Common myeloid progenitor, CD34-positive (primary cell): ENCODE data around the gene KAZN.
A peak's percentile ranks its signal among the peaks of the same experiment; 100 is the strongest.

Experiments
- CTCF ChIA-PET: fragments of 350-600 bp; sonication (Branson Sonifier 250); formaldehyde crosslinking; loops from one replicate; lab custom pipeline; 2021; ENCODE audit warnings: antibody characterized with exemption; lab: Charles Lee
- POLR2A ChIA-PET: fragments of 350-600 bp; sonication (Branson Sonifier 250); formaldehyde crosslinking; loops from one replicate; lab custom pipeline; 2021; ENCODE audit warnings: antibody characterized with exemption; lab: Charles Lee
- DNase-seq, 3 donors: peaks; one replicate each; pipeline versions ENCODE4 v3.0.0 to v3.0.0-alpha.2; 2013
- H3K27ac ChIP-seq, 2 experiments: 1 replicate in 1 of 2; 2 replicates in 1 of 2; pipeline ENCODE4 v1.7.0; 2013; ENCODE audit warnings: inconsistent platforms in 2 of 2, low read length in 2 of 2, mild to moderate bottlenecking in 2 of 2, low read depth in 1 of 2, moderate library complexity in 1 of 2; ENCODE audit not compliant: severe bottlenecking in 2 of 2, insufficient read depth in 1 of 2, poor library complexity in 1 of 2
- H3K27me3 ChIP-seq, 5 experiments: replicated peaks in 2 of 5; 1 replicate in 3 of 5; 2 replicates in 2 of 5; pipeline versions ENCODE4 v1.6.1 to v1.7.0; 2013; ENCODE audit warnings: low read length in 4 of 5, mild to moderate bottlenecking in 2 of 5, moderate library complexity in 2 of 5, inconsistent platforms in 1 of 5; ENCODE audit not compliant: insufficient read depth in 5 of 5, control insufficient read depth in 4 of 5
- H3K36me3 ChIP-seq, 4 experiments: 1 replicate in 2 of 4; 2 replicates in 2 of 4; pipeline versions ENCODE4 v1.6.1 to v1.7.0; 2013; ENCODE audit warnings: low read length in 3 of 4, control low read depth in 1 of 4, mild to moderate bottlenecking in 1 of 4; ENCODE audit not compliant: control insufficient read depth in 4 of 4, insufficient read depth in 4 of 4
- H3K4me1 ChIP-seq, 4 experiments: 1 replicate in 3 of 4; 2 replicates in 1 of 4; pipeline versions ENCODE4 v1.6.1 to v1.7.1; 2013; ENCODE audit warnings: low read length in 3 of 4, mild to moderate bottlenecking in 3 of 4, control low read depth in 1 of 4, inconsistent platforms in 1 of 4, moderate library complexity in 1 of 4; ENCODE audit not compliant: control insufficient read depth in 4 of 4, insufficient read depth in 4 of 4; ENCODE audit errors: control extremely low read depth in 1 of 4
- H3K4me3 ChIP-seq, 7 experiments: 1 replicate in 4 of 7; 2 replicates in 3 of 7; pipeline versions ENCODE4 v1.5.1 to v1.7.0; 2013; ENCODE audit warnings: mild to moderate bottlenecking in 7 of 7, low read length in 6 of 7, moderate library complexity in 6 of 7, inconsistent platforms in 2 of 7, low read depth in 2 of 7, control low read depth in 1 of 7; ENCODE audit not compliant: insufficient read depth in 4 of 7, control insufficient read depth in 1 of 7; ENCODE audit errors: extremely low read depth in 1 of 7
- H3K9me3 ChIP-seq, 5 experiments: 1 replicate in 4 of 5; 2 replicates in 1 of 5; pipeline versions ENCODE4 v1.6.1 to v1.7.1; 2013; ENCODE audit warnings: low read length in 4 of 5, mild to moderate bottlenecking in 2 of 5, inconsistent platforms in 1 of 5, low read depth in 1 of 5, moderate library complexity in 1 of 5; ENCODE audit not compliant: control insufficient read depth in 4 of 5, insufficient read depth in 2 of 5; ENCODE audit errors: control extremely low read depth in 1 of 5
- WGBS: methylation state at CpG from one replicate; pipeline ENCODE4 v1.1.5; 2013; ENCODE audit not compliant: insufficient coverage; 5-methylcytosine and 5-hydroxymethylcytosine counted together

Gene KAZN

GRCh38 chr1:14778898-14779865 lies 180.7 kb downstream of the KAZN start:
- CTCF ChIA-PET, result interaction anchor here (0.8 to 2.6 kb wide), 11 partner anchors 11 to 245 kb away, joined by 3 to 11 read pairs (median 5); no protein-coding TSS in a partner anchor
- DNase-seq, result peak in 2 of 3 donors; percentile 25 to 40
- H3K4me1 ChIP-seq, result peaks cover 11 to 63% (median 49%) of the 10 kb centered on the region in 4 experiments
- no peaks in the 10 kb centered on the region for H3K27me3 ChIP-seq
- H3K9me3 ChIP-seq, result no peaks in the 10 kb centered on the region
- H3K4me3 ChIP-seq, result no peak overlapping the region
- POLR2A ChIA-PET, result interaction anchor here (0.6 to 0.7 kb wide), 2 partner anchors 103 to 247 kb away, joined by 3 to 6 read pairs; no protein-coding TSS in a partner anchor
- no peak overlapping the region for H3K27ac ChIP-seq
- WGBS, result 97% methylated on average over 7 of the region's 12 CpGs
- H3K36me3 ChIP-seq, result no peaks in the 10 kb centered on the region

- ChIA-PET CTCF (interaction anchor here (0.7 to 2.6 kb wide), 4 partner anchors 17 to 173 kb away, joined by 3 to 11 read pairs (median 6); no protein-coding TSS in a partner anchor), POLR2A (no interaction called here)
- peaks cover 11 to 63% (median 49%) of the 10 kb centered on the region in 4 experiments for H3K4me1 ChIP-seq
- no CpG with 5 or more reads among the region's 2 CpGs for WGBS
- DNase-seq, result no peak
- no peaks in the 10 kb centered on the region for H3K27me3 ChIP-seq
- H3K27ac ChIP-seq, result no peak overlapping the region
- no peak overlapping the region for H3K4me3 ChIP-seq
- no peaks in the 10 kb centered on the region for H3K36me3 ChIP-seq
- no peaks in the 10 kb centered on the region for H3K9me3 ChIP-seq
Observed at GRCh38 chr1:14780271-14780670, 181.8 kb downstream of the KAZN start.

GRCh38 chr1:14781811-14782210 lies 183.3 kb downstream of the KAZN start:
- Histone ChIP-seq H3K9me3 (no peaks in the 10 kb centered on the region), H3K4me3 (no peak overlapping the region), H3K27me3 (no peaks in the 10 kb centered on the region), H3K27ac (no peak overlapping the region), H3K4me1 (peaks cover 11 to 56% (median 41%) of the 10 kb centered on the region in 4 experiments), H3K36me3 (no peaks in the 10 kb centered on the region)
- POLR2A ChIA-PET, result no interaction called here
- CTCF ChIA-PET, result interaction anchor here (1.1 kb wide), 1 partner anchor 33 kb away, joined by 3 read pairs; no protein-coding TSS in a partner anchor
- no peak for DNase-seq
- WGBS, result 91% methylated on average over 2 of the region's 5 CpGs

- Histone ChIP-seq H3K9me3 (no peaks in the 10 kb centered on the region), H3K27me3 (no peaks in the 10 kb centered on the region), H3K36me3 (no peaks in the 10 kb centered on the region), H3K4me1 (peaks cover 5 to 45% (median 31%) of the 10 kb centered on the region in 4 experiments), H3K4me3 (no peak overlapping the region), H3K27ac (no peak overlapping the region)
- peak in 2 of 3 donors; percentile 47 to 67 for DNase-seq
- WGBS, result 40% methylated on average over 7 of the region's 8 CpGs
- POLR2A ChIA-PET, result no interaction called here
- CTCF ChIA-PET, result interaction anchor here (0.6 to 1.1 kb wide), 3 partner anchors 10 to 32 kb away, joined by 3 to 6 read pairs (median 3); no protein-coding TSS in a partner anchor
Observed at GRCh38 chr1:14782741-14783591, 184.5 kb downstream of the KAZN start.

GRCh38 chr1:14783592-14783886 lies 185.1 kb downstream of the KAZN start:
- no peaks in the 10 kb centered on the region for H3K36me3 ChIP-seq
- WGBS, result 100% methylated on average over 6 of the region's 7 CpGs
- CTCF ChIA-PET, result interaction anchor here (1.6 kb wide), 1 partner anchor 60 kb away, joined by 3 read pairs; no protein-coding TSS in a partner anchor
- H3K27ac ChIP-seq, result no peak overlapping the region
- POLR2A ChIA-PET, result no interaction called here
- no peaks in the 10 kb centered on the region for H3K27me3 ChIP-seq
- DNase-seq, result no peak
- no peak overlapping the region for H3K4me3 ChIP-seq
- H3K9me3 ChIP-seq, result no peaks in the 10 kb centered on the region
- H3K4me1 ChIP-seq, result peaks cover 5 to 39% (median 26%) of the 10 kb centered on the region in 4 experiments

GRCh38 chr1:14784790-14785773 lies 186.6 kb downstream of the KAZN start:
- Histone ChIP-seq H3K4me3 (no peak overlapping the region), H3K27me3 (no peaks in the 10 kb centered on the region), H3K9me3 (no peaks in the 10 kb centered on the region), H3K36me3 (no peaks in the 10 kb centered on the region), H3K27ac (no peak overlapping the region), H3K4me1 (peaks cover 5 to 24% (median 17%) of the 10 kb centered on the region in 4 experiments)
- 89% methylated on average over 13 of the region's 16 CpGs for WGBS
- CTCF ChIA-PET, result interaction anchor here (1.6 to 1.7 kb wide), 2 partner anchors 18 to 59 kb away, joined by 3 read pairs; no protein-coding TSS in a partner anchor
- POLR2A ChIA-PET, result interaction anchor here (0.5 kb wide), 1 partner anchor 1044 kb away, joined by 3 read pairs; no protein-coding TSS in a partner anchor
- DNase-seq, result peak; percentile 49 to 80 (median 65)
